ENCODE measurements around the gene KRTAP12-3. TPM values are rescaled to one million over a fixed set of nuclear protein-coding genes. Genes with fewer than 3 reads are reported as not detected.

KRTAP12-3 gene
- polyA plus RNA-seq, 1 donor from 2014 or later = not detected

GRCh38 chr21:44706026-44706705, 48.4 kb downstream of the KRTAP12-3 start:
- Histone ChIP-seq H3K4me3 (ENCODE audit: low read length) (peak overlapping the region; percentile 47), H3K4me2 (ENCODE audit: low read length) (no peak overlapping the region), H4K20me1 (ENCODE audit: insufficient read depth) (no peaks in the 10 kb centered on the region), H3F3A (ENCODE audit: insufficient read depth, low read length, poor library complexity, severe bottlenecking) (no peaks in the 10 kb centered on the region), H3K27me3 (ENCODE audit: insufficient read depth, low read depth, low read length) (peaks cover 70% of the 10 kb centered on the region), H3K9ac (ENCODE audit: low read length) (no peak overlapping the region), H3K79me2 (replicated peaks; ENCODE audit: insufficient read depth, low read length) (no peaks in the 10 kb centered on the region), H3K9me2 (ENCODE audit: insufficient read depth, low read length) (no peaks in the 10 kb centered on the region), H2AFZ (ENCODE audit: low read depth, low read length) (no peak overlapping the region), H3K27ac (ENCODE audit: low read length) (no peak overlapping the region), H3K9me3 (ENCODE audit: low read length) (no peaks in the 10 kb centered on the region), H3K36me3 (ENCODE audit: insufficient read depth, low read length) (no peaks in the 10 kb centered on the region)
- TF ChIP-seq, protein P1, sequence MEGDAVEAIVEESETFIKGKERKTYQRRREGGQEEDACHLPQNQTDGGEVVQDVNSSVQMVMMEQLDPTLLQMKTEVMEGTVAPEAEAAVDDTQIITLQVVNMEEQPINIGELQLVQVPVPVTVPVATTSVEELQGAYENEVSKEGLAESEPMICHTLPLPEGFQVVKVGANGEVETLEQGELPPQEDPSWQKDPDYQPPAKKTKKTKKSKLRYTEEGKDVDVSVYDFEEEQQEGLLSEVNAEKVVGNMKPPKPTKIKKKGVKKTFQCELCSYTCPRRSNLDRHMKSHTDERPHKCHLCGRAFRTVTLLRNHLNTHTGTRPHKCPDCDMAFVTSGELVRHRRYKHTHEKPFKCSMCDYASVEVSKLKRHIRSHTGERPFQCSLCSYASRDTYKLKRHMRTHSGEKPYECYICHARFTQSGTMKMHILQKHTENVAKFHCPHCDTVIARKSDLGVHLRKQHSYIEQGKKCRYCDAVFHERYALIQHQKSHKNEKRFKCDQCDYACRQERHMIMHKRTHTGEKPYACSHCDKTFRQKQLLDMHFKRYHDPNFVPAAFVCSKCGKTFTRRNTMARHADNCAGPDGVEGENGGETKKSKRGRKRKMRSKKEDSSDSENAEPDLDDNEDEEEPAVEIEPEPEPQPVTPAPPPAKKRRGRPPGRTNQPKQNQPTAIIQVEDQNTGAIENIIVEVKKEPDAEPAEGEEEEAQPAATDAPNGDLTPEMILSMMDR (IDR thresholded peaks at IDR 0.05; ENCODE audit: poor library complexity, severe bottlenecking) = no peak
- TF ChIP-seq POLR2AphosphoS5 (IDR thresholded peaks at IDR 0.05) = no peak
- TF ChIP-seq MXI1 (conservative IDR thresholded peaks at IDR 0.05; ENCODE audit: poor library complexity, severe bottlenecking) = peak; percentile 28
- TF ChIP-seq RAD21 (conservative IDR thresholded peaks at IDR 0.05) = no peak

- no peaks in the 10 kb centered on the region for H3K9me3 ChIP-seq (ENCODE audit: low read length)
- no peaks in the 10 kb centered on the region for H3F3A ChIP-seq (ENCODE audit: insufficient read depth, low read length, poor library complexity, severe bottlenecking)
- H3K4me2 ChIP-seq (ENCODE audit: low read length) = no peak overlapping the region
- H3K9me2 ChIP-seq (ENCODE audit: insufficient read depth, low read length) = no peaks in the 10 kb centered on the region
- H3K27ac ChIP-seq (ENCODE audit: low read length) = no peak overlapping the region
- H3K4me3 ChIP-seq (ENCODE audit: low read length) = peak overlapping the region; percentile 47
- H3K79me2 ChIP-seq (replicated peaks; ENCODE audit: insufficient read depth, low read length) = no peaks in the 10 kb centered on the region
- peaks cover 78% of the 10 kb centered on the region for H3K27me3 ChIP-seq (ENCODE audit: insufficient read depth, low read depth, low read length)
- no peak overlapping the region for H2AFZ ChIP-seq (ENCODE audit: low read depth, low read length)
- H3K36me3 ChIP-seq (ENCODE audit: insufficient read depth, low read length) = no peaks in the 10 kb centered on the region
- TF ChIP-seq REST (IDR thresholded peaks at IDR 0.05; ENCODE audit: borderline replicate concordance) (no peak), EZH2 (IDR thresholded peaks at IDR 0.05; ENCODE audit: borderline replicate concordance, insufficient read depth, low read length, poor library complexity, severe bottlenecking) (peak; percentile 79), MXI1 (conservative IDR thresholded peaks at IDR 0.05; ENCODE audit: poor library complexity, severe bottlenecking) (no peak)
- no peak overlapping the region for H3K9ac ChIP-seq (ENCODE audit: low read length)
- no peaks in the 10 kb centered on the region for H4K20me1 ChIP-seq (ENCODE audit: insufficient read depth)
Observed at GRCh38 chr21:44706706-44707581, 49.2 kb downstream of the KRTAP12-3 start.

Small RNAs within 50 kb of the gene (small RNA-seq; reads per million reads assigned to genes)
- 0 reads per million in 3 experiments for gene KRTAP12-6P

Other genes with a start within 250 kb of the KRTAP12-3 start
- 3.8 and 5.0 TPM in 2 replicates for gene LRRC3, start 202.4 kb upstream of the KRTAP12-3 start, polyA plus RNA-seq
- gene KRTAP10-1, start 117.7 kb upstream of the KRTAP12-3 start, polyA plus RNA-seq = not detected in 2 replicates
- not detected in 2 replicates for gene KRTAP10-2, start 106.4 kb upstream of the KRTAP12-3 start, polyA plus RNA-seq
- gene KRTAP10-3, start 99.1 kb upstream of the KRTAP12-3 start, polyA plus RNA-seq = not detected in 2 replicates
- not detected in 2 replicates for gene KRTAP10-4, start 84.2 kb upstream of the KRTAP12-3 start, polyA plus RNA-seq
- gene KRTAP10-5, start 77.3 kb upstream of the KRTAP12-3 start, polyA plus RNA-seq = not detected in 2 replicates
- not detected in 2 replicates for gene KRTAP10-6, start 65.4 kb upstream of the KRTAP12-3 start, polyA plus RNA-seq
- not detected in 2 replicates for gene KRTAP10-7, start 57.3 kb upstream of the KRTAP12-3 start, polyA plus RNA-seq
- gene KRTAP10-8, start 45.9 kb upstream of the KRTAP12-3 start, polyA plus RNA-seq = not detected in 2 replicates
- not detected in 2 replicates for gene KRTAP10-9, start 30.8 kb upstream of the KRTAP12-3 start, polyA plus RNA-seq
- not detected in 2 replicates for gene KRTAP10-10, start 20.6 kb upstream of the KRTAP12-3 start, polyA plus RNA-seq
- gene KRTAP10-11, start 11.5 kb upstream of the KRTAP12-3 start, polyA plus RNA-seq = not detected in 2 replicates
- not detected in 2 replicates for gene KRTAP12-4, start 3.3 kb upstream of the KRTAP12-3 start, polyA plus RNA-seq
- gene KRTAP12-2, start 9.0 kb downstream of the KRTAP12-3 start, polyA plus RNA-seq = not detected in 2 replicates
- gene KRTAP12-1, start 24.2 kb downstream of the KRTAP12-3 start, polyA plus RNA-seq = not detected in 2 replicates
- not detected in 2 replicates for gene KRTAP10-12, start 39.2 kb downstream of the KRTAP12-3 start, polyA plus RNA-seq
- gene TSPEAR, start 53.6 kb downstream of the KRTAP12-3 start, polyA plus RNA-seq = 0.19 TPM in 1 of 2 replicates, not detected in the other
- 116 and 127 TPM in 2 replicates for gene UBE2G2, start 143.9 kb downstream of the KRTAP12-3 start, polyA plus RNA-seq
- gene SUMO3, start 160.1 kb downstream of the KRTAP12-3 start, polyA plus RNA-seq = 113 TPM in 2 replicates
- gene PTTG1IP, start 215.8 kb downstream of the KRTAP12-3 start, polyA plus RNA-seq = 152 and 170 TPM in 2 replicates

All from neural cell (in vitro differentiated cells).